Mucosa of gallbladder (tissue), 1 donor: ENCODE results near the gene TMPRSS13. TPM values are rescaled to one million over a fixed set of nuclear protein-coding genes. Genes with fewer than 3 reads are reported as not detected.
A peak's percentile ranks its signal among the peaks of the same experiment; 100 is the strongest.

Source experiments
- DNase-seq: peaks from one replicate; pipeline ENCODE4 v3.0.0-alpha.2; 2020; ENCODE audit warnings: low spot score
- total RNA-seq: library from RNA; stranded (reverse); gene quantifications from one replicate; pipeline ENCODE4 v1.2.1, GENCODE V29; 2021
- donor health status: DM: no; HTN: no; CAD: no.

TMPRSS13 gene
- total RNA-seq, 1 donor from 2014 or later, result 0.63 TPM

GRCh38 chr11:117898059-117898458 lies 31.1 kb downstream of the TMPRSS13 start:
- DNase-seq, result no peak

DNA sequence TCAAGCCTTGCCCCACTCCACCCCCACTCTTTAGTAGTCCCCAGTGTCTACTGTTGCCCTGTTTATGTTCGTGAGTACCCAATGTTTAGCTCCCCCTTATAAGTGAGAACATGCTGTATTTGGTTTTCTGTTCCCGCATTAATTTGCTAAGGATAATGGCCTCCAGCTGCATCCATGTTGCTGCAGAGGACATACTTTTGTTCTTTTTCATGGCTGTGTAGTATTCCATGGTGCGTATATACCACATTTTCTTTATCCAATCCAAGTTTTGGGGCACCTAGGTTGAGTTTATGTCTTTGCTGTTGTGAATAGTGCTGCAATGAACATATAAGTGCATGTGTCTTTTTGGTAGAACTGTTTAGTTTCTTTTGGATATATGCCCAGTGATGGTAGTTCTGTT lies 36.6 kb downstream of the TMPRSS13 start:
- no peak for DNase-seq

DNA sequence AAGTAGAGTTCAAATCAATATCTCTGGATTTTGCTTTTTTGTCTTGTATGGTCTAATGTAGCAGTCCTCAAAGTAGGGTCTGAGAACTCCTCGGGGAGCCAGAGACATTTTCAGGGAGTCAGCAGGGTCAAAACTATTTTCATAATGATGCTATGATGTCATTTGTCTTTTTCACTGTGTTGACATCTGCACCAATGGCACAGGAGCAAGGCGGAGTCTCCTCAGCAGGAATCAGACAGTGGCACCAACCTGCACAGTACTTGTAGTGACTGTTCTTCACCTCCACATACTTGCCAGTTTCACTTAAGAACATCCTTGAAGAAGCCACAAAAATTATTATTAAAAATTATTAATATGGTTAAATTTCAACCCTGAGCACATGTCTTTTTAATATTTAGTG lies 37.8 kb downstream of the TMPRSS13 start:
- DNase-seq, result no peak

DNA sequence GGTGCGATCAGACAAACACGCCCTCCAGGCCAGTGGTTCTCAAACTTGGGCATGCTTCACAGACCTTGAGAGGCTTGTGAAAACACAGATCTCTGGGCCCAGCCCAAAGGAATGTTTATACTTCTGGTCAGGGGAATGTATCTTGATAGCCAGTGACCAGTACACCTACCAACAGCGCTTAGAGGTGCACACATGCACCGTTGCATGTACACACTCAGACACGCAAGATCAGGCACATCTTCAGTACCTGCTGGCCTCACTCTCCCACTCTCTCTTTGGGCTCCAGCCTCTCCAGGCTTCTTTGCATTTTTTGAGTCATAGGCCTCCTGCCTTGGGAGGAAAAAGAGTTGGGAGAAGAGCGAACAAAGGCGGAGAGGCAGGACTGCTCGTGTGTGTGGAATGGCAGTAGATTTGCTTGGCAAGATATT lies 41.0 kb downstream of the TMPRSS13 start:
- DNase-seq, result no peak

DNA sequence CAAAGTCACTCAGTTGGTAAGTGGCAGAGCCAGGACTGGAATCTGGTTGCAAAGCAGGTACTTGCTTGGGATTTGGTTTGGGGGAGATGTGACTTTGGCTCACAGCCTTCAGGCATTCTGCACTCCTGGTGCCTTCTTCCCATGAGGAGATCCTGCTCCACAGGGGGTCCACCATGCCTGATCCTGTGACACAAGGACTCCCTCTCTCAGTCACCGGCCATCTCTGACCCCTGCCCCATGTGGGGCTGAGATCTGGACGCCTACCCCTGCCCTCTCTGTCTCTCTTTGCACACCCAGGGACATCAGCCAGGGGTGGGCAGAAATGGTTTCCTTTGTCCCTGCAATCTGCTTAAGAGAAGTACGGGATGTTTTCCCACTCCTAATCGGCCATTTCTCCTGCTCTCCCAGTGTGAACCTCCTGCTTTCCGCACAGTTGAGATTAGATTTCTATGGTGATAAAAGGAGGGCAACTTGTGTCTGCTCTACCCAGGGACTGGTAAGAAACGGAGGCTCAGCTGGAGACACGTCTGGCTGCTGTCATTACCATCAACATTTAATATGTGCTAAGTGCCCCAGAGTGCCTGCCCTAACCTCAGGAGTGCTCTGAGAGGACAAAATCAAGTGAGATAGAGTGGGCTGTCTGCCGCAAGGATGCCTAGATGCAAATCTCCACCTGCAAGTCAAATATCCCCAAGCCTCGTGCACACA lies 41.6 kb downstream of the TMPRSS13 start:
- DNase-seq, result no peak

DNA sequence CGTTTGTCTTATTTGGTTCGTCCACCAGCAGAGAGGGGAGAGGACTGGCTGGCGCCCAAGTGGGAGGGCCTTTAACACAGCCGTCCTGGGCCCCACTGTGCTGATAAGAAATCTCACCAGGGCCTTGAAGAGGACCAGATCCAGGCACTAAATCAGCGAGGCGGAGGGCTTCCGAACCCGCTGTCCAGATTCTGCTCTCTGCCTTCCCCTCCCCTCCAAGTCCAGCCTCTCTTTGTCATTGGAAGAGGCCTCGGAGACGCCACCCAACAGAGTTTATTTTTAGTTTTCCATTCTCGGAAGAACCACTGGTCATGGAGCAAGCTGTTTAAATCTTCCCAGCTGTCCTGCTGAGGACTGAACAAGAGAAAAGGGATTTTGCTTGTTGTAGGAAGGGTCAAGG lies 43.4 kb downstream of the TMPRSS13 start:
- DNase-seq, result peak; percentile 53

- DNase-seq, result no peak
These were observed 44.2 kb downstream of the TMPRSS13 start for GRCh38 chr11:117884994-117885393.

DNA sequence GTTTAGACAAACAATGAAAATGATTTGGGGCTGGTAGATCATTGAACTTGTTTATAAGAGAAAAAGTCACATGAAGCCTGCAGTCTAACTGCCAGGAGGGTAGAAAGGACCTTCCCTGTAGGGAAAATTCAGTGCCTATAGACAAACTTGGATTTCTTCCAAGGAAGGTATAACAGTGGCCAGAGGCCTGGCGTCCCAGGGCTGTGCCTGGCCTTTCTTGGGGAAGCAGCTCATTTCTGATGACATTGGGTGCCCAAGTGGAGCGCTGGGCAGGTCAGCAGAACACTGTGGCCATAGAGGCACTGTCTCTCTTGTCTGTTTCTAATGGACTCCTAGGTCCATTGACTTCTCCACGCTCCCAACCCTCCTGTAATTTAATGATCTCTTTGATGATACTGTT lies 46.1 kb downstream of the TMPRSS13 start:
- no peak for DNase-seq

GRCh38 chr11:117882311-117882905 lies 46.8 kb downstream of the TMPRSS13 start:
- DNase-seq, result no peak

GRCh38 chr11:117881217-117881616 lies 48.0 kb downstream of the TMPRSS13 start:
- no peak for DNase-seq

DNA sequence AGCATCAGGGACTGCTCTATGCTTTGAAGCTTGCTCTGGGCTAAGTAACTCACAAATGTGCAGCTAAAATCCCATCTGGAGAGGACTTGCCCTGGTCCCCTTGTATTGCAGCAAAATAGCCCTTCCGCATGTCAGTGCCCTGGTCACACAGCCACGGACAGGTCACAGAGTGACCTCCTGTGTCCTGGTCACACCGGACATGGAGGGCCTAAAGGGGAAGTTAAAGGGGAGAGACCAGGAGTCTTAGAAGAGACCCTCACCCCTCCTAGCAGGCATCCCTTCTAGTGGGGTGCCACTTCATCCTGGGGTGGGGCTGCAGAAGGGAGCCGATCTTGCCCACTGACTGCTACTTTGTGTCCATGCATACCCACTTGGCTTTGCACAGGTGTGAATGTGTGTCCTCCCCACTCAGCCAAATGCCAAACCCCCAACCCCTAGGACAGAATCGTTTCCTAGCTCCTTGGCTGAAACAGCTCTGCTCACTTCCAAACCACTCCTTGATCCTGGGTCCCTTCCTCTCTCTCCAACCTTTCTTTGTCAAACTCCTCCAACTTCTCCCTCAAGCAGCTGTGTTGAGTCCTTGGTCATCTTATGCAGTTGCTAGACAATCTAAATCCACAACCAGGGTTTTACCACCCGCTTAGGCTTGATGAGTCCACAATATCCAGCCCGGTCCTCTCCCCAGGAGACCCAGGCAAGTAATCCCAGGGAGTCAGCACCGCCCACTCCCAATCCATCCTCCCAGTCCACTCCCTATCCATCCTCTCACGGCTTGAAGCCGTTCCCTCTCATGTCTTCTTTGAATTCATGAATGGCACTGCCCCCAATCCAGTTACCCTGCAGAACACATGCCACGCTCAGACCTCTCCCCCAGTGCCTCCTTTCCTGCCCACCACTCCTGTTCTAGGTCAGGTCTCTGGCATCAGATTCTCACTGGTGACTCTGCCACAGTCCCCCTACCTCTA lies 49.4 kb downstream of the TMPRSS13 start:
- DNase-seq, result no peak

DNA sequence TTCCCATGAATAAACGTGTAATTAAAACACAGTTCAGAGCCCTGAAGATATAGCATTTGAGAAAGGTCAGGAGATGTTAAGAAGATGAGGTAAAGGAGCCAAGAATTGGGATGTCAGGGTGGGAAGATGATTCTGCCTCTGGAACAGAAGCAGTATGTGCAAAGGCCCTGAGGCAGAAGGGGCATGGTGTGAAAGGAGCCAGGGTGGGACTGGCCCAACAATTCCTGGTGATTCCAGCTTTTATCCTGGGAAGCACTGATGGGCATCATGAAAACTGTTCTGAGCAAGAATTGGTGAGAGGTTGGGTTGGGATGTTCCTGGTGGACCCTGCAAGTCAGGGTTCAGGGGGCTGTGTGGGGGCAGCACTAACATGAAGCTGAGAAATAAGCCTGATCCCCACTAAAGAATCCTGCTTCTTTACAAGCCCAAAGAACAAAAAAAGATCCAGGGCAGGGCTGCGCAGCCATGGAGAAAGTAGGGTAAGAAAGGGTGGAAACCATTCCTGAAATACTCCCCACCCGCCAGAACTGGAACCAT lies 50.2 kb downstream of the TMPRSS13 start:
- no peak for DNase-seq

- DNase-seq, result no peak
These were observed 50.8 kb downstream of the TMPRSS13 start for GRCh38 chr11:117878314-117878938.

- DNase-seq, result no peak
These were observed 52.0 kb downstream of the TMPRSS13 start for GRCh38 chr11:117877120-117877784.

DNA sequence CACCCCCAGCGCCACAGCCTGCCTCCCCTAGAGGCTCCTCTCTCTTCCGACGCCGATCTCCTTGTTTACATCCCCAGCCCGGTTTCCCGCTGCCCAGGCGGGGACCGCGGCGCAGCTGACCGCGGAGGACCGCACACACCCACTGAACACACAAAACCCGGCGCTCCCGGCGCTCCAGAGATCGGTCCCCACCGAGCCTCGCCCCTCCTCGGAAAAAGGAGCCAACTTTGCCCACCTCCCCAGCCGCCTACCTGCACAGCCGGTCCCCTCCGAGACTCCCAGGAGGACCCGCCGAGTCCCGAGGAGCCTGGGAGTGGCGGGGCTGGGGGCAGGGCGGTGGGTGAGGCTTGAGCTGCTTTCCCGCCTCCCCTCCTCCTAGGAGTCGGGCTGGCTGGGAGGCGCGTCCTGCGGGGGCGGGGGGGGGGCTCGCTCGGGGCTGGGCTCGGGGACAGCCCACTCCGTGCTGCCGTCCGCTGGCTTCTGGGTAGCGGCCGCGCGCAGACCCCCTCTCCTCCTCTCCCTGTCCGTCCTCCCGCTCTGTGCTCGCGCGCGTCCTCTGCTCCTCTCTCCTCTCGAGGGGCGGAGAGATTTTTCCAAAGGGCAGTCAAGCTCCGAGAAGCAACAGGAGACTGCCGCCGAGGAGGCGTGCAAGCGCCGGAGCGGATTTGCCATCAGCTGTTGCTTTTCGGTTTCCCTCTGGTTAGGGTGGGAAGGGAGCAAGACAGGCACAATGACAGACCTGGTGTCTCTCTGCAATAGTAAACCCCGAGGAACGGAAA lies 52.7 kb downstream of the TMPRSS13 start, which contains the start of gene FXYD6:
Gene FXYD6 (minus strand): TSS at position 318 of the 779 bp plus-strand sequence. CDS start 33,882 bp downstream, outside the sequence.
- peak; percentile 54 for DNase-seq

- no peak for DNase-seq
These were observed 53.2 kb downstream of the TMPRSS13 start for GRCh38 chr11:117876059-117876340.

- no peak for DNase-seq
These were observed 53.7 kb downstream of the TMPRSS13 start for GRCh38 chr11:117875382-117876058.

- no peak for DNase-seq
These were observed 54.3 kb downstream of the TMPRSS13 start for GRCh38 chr11:117874910-117875381.

DNA sequence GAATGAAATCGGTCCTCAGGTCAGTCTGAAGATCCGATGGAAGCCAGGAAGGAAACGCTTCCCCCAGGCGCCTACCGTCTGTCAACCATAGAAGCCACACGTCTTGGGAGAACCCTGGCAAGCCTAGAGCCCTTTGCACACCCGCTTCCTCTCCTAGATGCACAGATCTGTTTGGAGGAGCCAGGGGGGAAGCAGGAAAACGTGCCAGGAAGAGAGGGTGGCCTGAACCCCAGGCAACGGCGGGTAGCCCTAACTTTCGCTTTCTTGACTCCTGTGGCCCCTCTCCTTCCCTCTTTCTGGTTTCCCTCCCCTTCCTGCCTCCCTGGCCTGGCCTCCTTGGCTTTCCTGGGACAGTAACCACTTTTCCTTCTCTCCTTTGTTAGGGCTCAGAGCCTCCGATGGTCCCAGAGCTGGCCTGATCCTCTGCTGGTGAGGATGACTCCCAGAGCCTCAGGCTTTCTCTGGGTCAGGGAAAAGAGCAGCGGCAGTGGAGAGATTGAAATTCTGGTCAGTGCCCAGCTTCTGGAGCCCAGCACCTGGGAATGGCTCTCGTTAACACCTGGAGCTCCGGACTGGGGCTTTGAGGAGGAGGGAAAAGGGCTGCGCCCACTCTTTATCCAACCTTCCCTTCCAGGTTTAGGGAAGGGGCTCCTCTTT lies 54.8 kb downstream of the TMPRSS13 start:
- no peak for DNase-seq
